K562 (cell line): ENCODE measurements around the gene ZNF488. TPM values are rescaled to one million over a fixed set of nuclear protein-coding genes. Genes with fewer than 3 reads are reported as not detected.

Experiments
- ATAC-seq: fragments of 200-7000 bp; cut with Tn5 transposase; 3 replicates; pipeline ENCODE4 v1.9.1; 2020; ENCODE audit warnings: moderate library complexity
- BruUV-seq: library from RNA; stranded (reverse); fragments of 400-500 nt; replicated peaks from 2 replicates; lab custom pipeline; 2021; lab: Mats Ljungman, UMichigan
- CTCF ChIA-PET: fragments of 300-600 bp; formaldehyde crosslinking; extraction: SDS; loops from one replicate; lab custom pipeline; 2021; ENCODE audit warnings: low intra/inter-chr PET ratio; lab: Yijun Ruan, JAX
- POLR2A ChIA-PET: fragments of 300-600, 350-650 bp; sonication (Branson Sonifier 250); formaldehyde crosslinking; extraction: SDS; loops from one replicate; lab custom pipeline; 2021; ENCODE audit warnings: antibody characterized with exemption, inconsistent platforms; lab: Yijun Ruan, JAX
- DNase-seq, 4 experiments: peaks; one replicate each; pipeline versions ENCODE4 v3.0.0 to v3.0.0-alpha.2; 2011 to 2018; ENCODE audit warnings: low spot score in 3 of 4, mixed read lengths in 3 of 4; ENCODE audit errors: extremely low read depth in 1 of 4
- FAIRE-seq: peaks from 2 replicates; lab custom pipeline; 2011; peaks lifted over from hg19 to GRCh38; lab: Jason Lieb, UNC
- H2AFZ ChIP-seq: 2 replicates; pipeline ENCODE4 v1.6.0; 2011; ENCODE audit warnings: low read depth, low read length, control low read depth, inconsistent platforms
- H3K27ac ChIP-seq: fragments of 200-600 bp; 3 replicates; pipeline ENCODE4 v1.8.0; 2011; ENCODE audit warnings: low read depth, mild to moderate bottlenecking, control low read depth, inconsistent platforms, low read length, moderate library complexity, mixed read lengths; ENCODE audit errors: extremely low read depth
- H3K27me3 ChIP-seq, 2 experiments: fragments of 300-600 bp in 1 of 2; 2 replicates in 1 of 2; 3 replicates in 1 of 2; pipeline versions ENCODE4 v1.6.0 to v1.8.0; 2011; ENCODE audit warnings: inconsistent platforms in 2 of 2, low read length in 2 of 2, mild to moderate bottlenecking in 1 of 2, mixed read lengths in 1 of 2, moderate library complexity in 1 of 2; ENCODE audit not compliant: control insufficient read depth in 2 of 2, insufficient read depth in 2 of 2
- H3K36me3 ChIP-seq: fragments of 300-600 bp; 3 replicates; pipeline ENCODE4 v1.8.0; 2011; ENCODE audit warnings: mild to moderate bottlenecking, low read length, inconsistent platforms; ENCODE audit not compliant: control insufficient read depth, insufficient read depth
- H3K4me1 ChIP-seq, 2 experiments: fragments of 200-600 bp in 1 of 2; replicated peaks in 1 of 2; 2 replicates in 1 of 2; 3 replicates in 1 of 2; pipeline versions ENCODE4 v1.5.1 to v1.8.0; 2011; ENCODE audit warnings: inconsistent platforms in 2 of 2, low read length in 2 of 2, mild to moderate bottlenecking in 1 of 2, mixed read lengths in 1 of 2, moderate library complexity in 1 of 2; ENCODE audit not compliant: control insufficient read depth in 2 of 2, insufficient read depth in 2 of 2
- H3K4me2 ChIP-seq: 2 replicates; pipeline ENCODE4 v1.6.1; 2011; ENCODE audit warnings: low read length, control low read depth, inconsistent platforms, mixed read lengths; ENCODE audit not compliant: insufficient read depth
- H3K4me3 ChIP-seq: fragments of 200-600 bp; sonication (generic), shearing (Covaris generic); 2 replicates; pipeline ENCODE4 v1.5.1; 2016; ENCODE audit warnings: control low read depth, inconsistent platforms
- H3K79me2 ChIP-seq: fragments of 200-600 bp; 3 replicates; pipeline ENCODE4 v1.8.0; 2011; ENCODE audit warnings: low read length, inconsistent platforms; ENCODE audit not compliant: control insufficient read depth, insufficient read depth
- H3K9ac ChIP-seq, 2 experiments: 2 replicates each; pipeline versions ENCODE4 v1.6.0 to v1.6.1; 2011; ENCODE audit warnings: low read depth in 2 of 2, low read length in 2 of 2, control low read depth in 1 of 2, inconsistent platforms in 1 of 2, mild to moderate bottlenecking in 1 of 2, mixed read lengths in 1 of 2; ENCODE audit not compliant: insufficient read depth in 1 of 2
- H3K9me1 ChIP-seq: one replicate; pipeline ENCODE4 v1.6.0; 2011; ENCODE audit warnings: inconsistent platforms, mild to moderate bottlenecking, low read length, moderate library complexity; ENCODE audit not compliant: control insufficient read depth, insufficient read depth
- H3K9me3 ChIP-seq: replicated peaks from 2 replicates; pipeline ENCODE4 v1.5.1; 2011; ENCODE audit warnings: low read depth, low read length, inconsistent platforms; ENCODE audit not compliant: control insufficient read depth, insufficient read depth
- H4K20me1 ChIP-seq: replicated peaks from 2 replicates; pipeline ENCODE4 v1.6.1; 2011; ENCODE audit warnings: low read length, inconsistent platforms, mixed read lengths; ENCODE audit not compliant: control insufficient read depth, insufficient read depth
- FOSL1 ChIP-seq: fragments of 200-800 bp; sonication (Bioruptor generic); conservative IDR thresholded peaks from 2 replicates; pipeline ENCODE4 v1.6.1; 2016; ENCODE audit warnings: missing genetic modification characterization, missing compliant biosample characterization
- HINFP ChIP-seq: fragments of 450-650 bp; conservative IDR thresholded peaks from 2 replicates; pipeline ENCODE4 v1.6.1; 2016; ENCODE audit warnings: missing genetic modification characterization, low read depth, mild to moderate bottlenecking, control low read depth, missing compliant biosample characterization
- NUFIP1 ChIP-seq: fragments of 450-650 bp; IDR thresholded peaks from 2 replicates; pipeline ENCODE4 v1.6.1; 2018; ENCODE audit not compliant: partially characterized antibody
- SNIP1 ChIP-seq: fragments of 450-650 bp; IDR thresholded peaks from 2 replicates; pipeline ENCODE4 v1.7.1; 2017; ENCODE audit warnings: low read depth, mild to moderate bottlenecking
- WGBS: fragments of 100-300 bp; shearing (Covaris generic); methylation state at CpG from one replicate; pipeline ENCODE4 v1.1.6; 2016; ENCODE audit warnings: low coverage, mixed read lengths; ENCODE audit not compliant: insufficient coverage; ENCODE audit errors: missing lambda C conversion rate; 5-methylcytosine and 5-hydroxymethylcytosine counted together
- in situ Hi-C: fragments of 300-500 bp; cut with MboI; formaldehyde crosslinking; loops from 4 replicates; pipeline ENCODE4 v1.15.0; 2018; ENCODE audit warnings: inconsistent platforms, mixed read lengths
- intact Hi-C: fragments of 100-400 bp; cut with micrococcal nuclease; formaldehyde crosslinking; loops from 2 replicates; pipeline ENCODE4 v1.14.2; 2022
- polyA plus RNA-seq, 8 experiments: library from polyadenylated mRNA; depleted of rRNA in 4 of 8; stranded (reverse) in 5 of 8; unstranded in 3 of 8; fragments of >200 nt; fragmentation: Nextera tagmentation in 2 of 8; fragmentation: Illumina TruSeq in 1 of 8; extraction: Ambion mirVana in 2 of 8; extraction: Trizol in 1 of 8; gene quantifications; 2 replicates each; pipeline versions ENCODE4 v1.2.1 to v1.2.3, GENCODE V29; 2011 to 2014; ENCODE audit warnings: inconsistent platforms in 1 of 8, missing spikeins in 1 of 8
- total RNA-seq, 7 experiments: library from RNA; depleted of rRNA in 6 of 7; stranded (reverse); fragments of >200 nt in 6 of 7; fragmentation: Illumina TruSeq in 2 of 7; extraction: Trizol in 2 of 7; gene quantifications; 2 replicates each; pipeline versions ENCODE4 v1.2.1 to v1.2.3, GENCODE V29; 2011 to 2021; ENCODE audit warnings: low replicate concordance in 1 of 7

Gene ZNF488
- total and polyA plus RNA-seq, 9 of the 15 experiments (the other 6 are each of a cell fraction or from before 2014, with no cell fraction given): 0.03 to 0.09 (median 0.05) TPM; not detected in 3

GRCh38 chr10:47413531-47414226 is 29.6 kb upstream of the ZNF488 start (continued):
- no peak for TF ChIP-seq HINFP (tag)
- TF ChIP-seq NUFIP1: no peak
- TF ChIP-seq, all 486 proteins: peak for 0

- no TSS peak for BruUV-seq
- Histone ChIP-seq H3K27ac (no peak overlapping the region), H3K27me3 (peaks cover 8 to 42% of the 10 kb centered on the region in 2 experiments; a peak in 4 of 5 replicates)
- CTCF ChIA-PET: no interaction called here
- peak; percentile 78 for TF ChIP-seq FOSL1 (tag)
- no peak for TF ChIP-seq SNIP1
- TF ChIP-seq, all 486 proteins: peak for 1
- FAIRE-seq (no peak), ATAC-seq (no peak), DNase-seq (no peak)
- no peak overlapping the region for H2AFZ ChIP-seq
- intact Hi-C loops: no loop called here
- H3K79me2 ChIP-seq: no peaks in the 10 kb centered on the region
- POLR2A ChIA-PET: no interaction called here
- in situ Hi-C loops: no loop called here
- H3K36me3 ChIP-seq: no peaks in the 10 kb centered on the region
- H3K9me1 ChIP-seq: no peaks in the 10 kb centered on the region
- peaks cover 0 to 8% of the 10 kb centered on the region in 2 experiments; a peak in 3 of 5 replicates for H3K4me1 ChIP-seq
- H3K9me3 ChIP-seq: no peaks in the 10 kb centered on the region
- H4K20me1 ChIP-seq: no peaks in the 10 kb centered on the region
- H3K9ac ChIP-seq: no peak overlapping the region
- H3K4me3 ChIP-seq: no peak overlapping the region
- WGBS: 0% methylated on average over 2 of the region's 2 CpGs
- no peak overlapping the region for H3K4me2 ChIP-seq
These were observed 28.8 kb upstream of the ZNF488 start for GRCh38 chr10:47412869-47413268.
